GM12878 (cell line): ENCODE data around the gene DNAAF1. TPM values are rescaled to one million over a fixed set of nuclear protein-coding genes. Genes with fewer than 3 reads are reported as not detected.

Experiments
- ATF7 ChIP-seq: fragments of 450-650 bp; IDR thresholded peaks from 2 replicates; pipeline ENCODE4 v1.6.1; 2016; ENCODE audit warnings: low read depth, mild to moderate bottlenecking
- FOS ChIP-seq: IDR thresholded peaks from 3 replicates; pipeline ENCODE4 v1.6.1; 2011; ENCODE audit warnings: borderline replicate concordance; ENCODE audit not compliant: insufficient read length; ENCODE audit errors: extremely low read depth
- HDAC6 ChIP-seq: fragments of 200-600 bp; sonication (generic); IDR thresholded peaks from one replicate; pipeline ENCODE4 v1.8.0; 2017; ENCODE audit warnings: antibody characterized with exemption; ENCODE audit not compliant: unreplicated experiment
- MEF2A ChIP-seq: IDR thresholded peaks from 2 replicates; pipeline ENCODE4 v1.6.1; 2011; ENCODE audit warnings: low read depth, mild to moderate bottlenecking, low read length, moderate library complexity; ENCODE audit not compliant: insufficient read depth
- RELA ChIP-seq: fragments of 450-650 bp; IDR thresholded peaks from 2 replicates; pipeline ENCODE4 v1.8.0; 2014; ENCODE audit warnings: borderline replicate concordance; ENCODE audit not compliant: partially characterized antibody
- ZNF207 ChIP-seq: fragments of 450-650 bp; IDR thresholded peaks from 2 replicates; pipeline ENCODE4 v1.6.1; 2014; ENCODE audit warnings: antibody characterized with exemption, mild to moderate bottlenecking, borderline replicate concordance
- ZNF217 ChIP-seq: fragments of 450-650 bp; IDR thresholded peaks from 2 replicates; pipeline ENCODE4 v1.6.1; 2017; ENCODE audit warnings: antibody characterized with exemption, mild to moderate bottlenecking
- polyA plus RNA-seq, 11 experiments: library from polyadenylated mRNA; depleted of rRNA in 4 of 11; unstranded in 6 of 11; stranded (reverse) in 5 of 11; fragments of >200 nt; fragmentation: Nextera tagmentation in 4 of 11; fragmentation: Illumina TruSeq in 1 of 11; extraction: Ambion mirVana in 4 of 11; extraction: Trizol in 1 of 11; gene quantifications; 1 replicate in 1 of 11; 2 replicates in 10 of 11; pipeline versions ENCODE4 v1.2.1 to v1.2.3, GENCODE V29; 2011 to 2016; ENCODE audit warnings: inconsistent platforms in 2 of 11, missing spikeins in 2 of 11, low read depth in 1 of 11
- total RNA-seq, 4 experiments: library from RNA; depleted of rRNA in 3 of 4; stranded (reverse); fragments of >200 nt in 3 of 4; fragmentation: Illumina TruSeq in 1 of 4; extraction: Trizol in 1 of 4; gene quantifications; 2 replicates each; pipeline versions ENCODE4 v1.2.1 to v1.2.3, GENCODE V29; 2013 to 2021
- TF ChIP-seq, protein P1 (sequence below): IDR thresholded peaks from 2 replicates; pipeline ENCODE4 v1.6.1; 2012; ENCODE audit warnings: improper control_type of control experiment, low read depth, low read length; ENCODE audit not compliant: insufficient replicate concordance
- TF ChIP-seq, protein P2 (sequence below): fragments of 450-650 bp; IDR thresholded peaks from 2 replicates; pipeline ENCODE4 v1.6.1; 2014; ENCODE audit warnings: mild to moderate bottlenecking

DNAAF1 gene
- total and polyA plus RNA-seq, 10 of the 15 experiments (the other 5 are each of a cell fraction or from before 2014, with no cell fraction given) = 0.02 to 0.76 (median 0.08) TPM; not detected in 6

DNA sequence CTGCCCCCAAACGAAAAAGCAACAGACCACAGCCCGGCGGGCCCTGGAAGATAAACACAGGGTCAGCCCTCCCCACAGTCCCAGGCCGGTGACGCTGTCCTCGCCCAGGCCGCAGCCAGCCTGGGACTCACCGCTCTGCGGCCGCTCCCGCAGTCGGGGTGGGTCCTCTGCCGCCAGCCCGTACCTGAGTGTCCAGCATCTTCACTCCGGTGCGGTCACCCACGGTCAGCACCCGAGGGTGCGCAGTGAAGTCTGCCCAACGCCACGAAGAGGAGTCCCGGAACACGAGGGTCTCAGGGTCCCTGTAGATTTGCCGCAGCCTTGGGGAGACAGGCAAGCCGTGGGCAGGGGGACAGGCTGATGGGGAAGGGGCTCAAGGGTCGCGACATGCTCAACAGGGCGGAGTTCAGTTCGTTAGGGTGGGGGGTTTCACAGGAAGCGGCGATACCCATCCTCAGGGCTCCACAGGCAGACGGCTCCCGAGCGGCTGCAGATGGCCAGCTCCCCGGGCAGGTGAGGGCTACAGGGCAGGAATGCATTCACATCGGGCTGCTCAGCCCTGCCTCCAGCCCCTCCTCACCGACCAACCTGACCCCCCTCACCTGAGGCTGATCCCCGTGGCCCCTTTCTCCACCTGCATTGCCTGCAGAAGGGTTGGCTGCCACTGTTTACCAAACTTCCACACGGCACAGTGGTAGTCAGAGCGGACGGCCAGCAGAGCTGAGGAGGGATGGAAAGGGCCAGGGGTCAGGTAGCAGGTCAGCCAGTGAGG, 36.2 kb downstream of the DNAAF1 start (continued):
- TF ChIP-seq, protein P1, sequence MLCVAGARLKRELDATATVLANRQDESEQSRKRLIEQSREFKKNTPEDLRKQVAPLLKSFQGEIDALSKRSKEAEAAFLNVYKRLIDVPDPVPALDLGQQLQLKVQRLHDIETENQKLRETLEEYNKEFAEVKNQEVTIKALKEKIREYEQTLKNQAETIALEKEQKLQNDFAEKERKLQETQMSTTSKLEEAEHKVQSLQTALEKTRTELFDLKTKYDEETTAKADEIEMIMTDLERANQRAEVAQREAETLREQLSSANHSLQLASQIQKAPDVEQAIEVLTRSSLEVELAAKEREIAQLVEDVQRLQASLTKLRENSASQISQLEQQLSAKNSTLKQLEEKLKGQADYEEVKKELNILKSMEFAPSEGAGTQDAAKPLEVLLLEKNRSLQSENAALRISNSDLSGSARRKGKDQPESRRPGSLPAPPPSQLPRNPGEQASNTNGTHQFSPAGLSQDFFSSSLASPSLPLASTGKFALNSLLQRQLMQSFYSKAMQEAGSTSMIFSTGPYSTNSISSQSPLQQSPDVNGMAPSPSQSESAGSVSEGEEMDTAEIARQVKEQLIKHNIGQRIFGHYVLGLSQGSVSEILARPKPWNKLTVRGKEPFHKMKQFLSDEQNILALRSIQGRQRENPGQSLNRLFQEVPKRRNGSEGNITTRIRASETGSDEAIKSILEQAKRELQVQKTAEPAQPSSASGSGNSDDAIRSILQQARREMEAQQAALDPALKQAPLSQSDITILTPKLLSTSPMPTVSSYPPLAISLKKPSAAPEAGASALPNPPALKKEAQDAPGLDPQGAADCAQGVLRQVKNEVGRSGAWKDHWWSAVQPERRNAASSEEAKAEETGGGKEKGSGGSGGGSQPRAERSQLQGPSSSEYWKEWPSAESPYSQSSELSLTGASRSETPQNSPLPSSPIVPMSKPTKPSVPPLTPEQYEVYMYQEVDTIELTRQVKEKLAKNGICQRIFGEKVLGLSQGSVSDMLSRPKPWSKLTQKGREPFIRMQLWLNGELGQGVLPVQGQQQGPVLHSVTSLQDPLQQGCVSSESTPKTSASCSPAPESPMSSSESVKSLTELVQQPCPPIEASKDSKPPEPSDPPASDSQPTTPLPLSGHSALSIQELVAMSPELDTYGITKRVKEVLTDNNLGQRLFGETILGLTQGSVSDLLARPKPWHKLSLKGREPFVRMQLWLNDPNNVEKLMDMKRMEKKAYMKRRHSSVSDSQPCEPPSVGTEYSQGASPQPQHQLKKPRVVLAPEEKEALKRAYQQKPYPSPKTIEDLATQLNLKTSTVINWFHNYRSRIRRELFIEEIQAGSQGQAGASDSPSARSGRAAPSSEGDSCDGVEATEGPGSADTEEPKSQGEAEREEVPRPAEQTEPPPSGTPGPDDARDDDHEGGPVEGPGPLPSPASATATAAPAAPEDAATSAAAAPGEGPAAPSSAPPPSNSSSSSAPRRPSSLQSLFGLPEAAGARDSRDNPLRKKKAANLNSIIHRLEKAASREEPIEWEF = no peak
- TF ChIP-seq, protein P2, sequence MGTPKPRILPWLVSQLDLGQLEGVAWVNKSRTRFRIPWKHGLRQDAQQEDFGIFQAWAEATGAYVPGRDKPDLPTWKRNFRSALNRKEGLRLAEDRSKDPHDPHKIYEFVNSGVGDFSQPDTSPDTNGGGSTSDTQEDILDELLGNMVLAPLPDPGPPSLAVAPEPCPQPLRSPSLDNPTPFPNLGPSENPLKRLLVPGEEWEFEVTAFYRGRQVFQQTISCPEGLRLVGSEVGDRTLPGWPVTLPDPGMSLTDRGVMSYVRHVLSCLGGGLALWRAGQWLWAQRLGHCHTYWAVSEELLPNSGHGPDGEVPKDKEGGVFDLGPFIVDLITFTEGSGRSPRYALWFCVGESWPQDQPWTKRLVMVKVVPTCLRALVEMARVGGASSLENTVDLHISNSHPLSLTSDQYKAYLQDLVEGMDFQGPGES = no peak
- no peak for TF ChIP-seq FOS
- TF ChIP-seq ZNF207 = no peak
- no peak for TF ChIP-seq RELA
- no peak for TF ChIP-seq ATF7
- TF ChIP-seq ZNF217 = no peak
- no peak for TF ChIP-seq HDAC6
- TF ChIP-seq MEF2A = no peak
